H1 (cell line): ENCODE measurements around the gene ABLIM1. TPM values are rescaled to one million over a fixed set of nuclear protein-coding genes. Genes with fewer than 3 reads are reported as not detected.

Source experiments
- BRCA1 ChIP-seq: IDR thresholded peaks from 2 replicates; pipeline ENCODE4 v1.6.1; 2012; ENCODE audit warnings: low read depth, low read length, improper control_type of control experiment
- CTCF ChIP-seq, 3 experiments: IDR thresholded peaks; 1 replicate in 2 of 3; 2 replicates in 1 of 3; pipeline versions ENCODE4 v1.5.1 to v1.6.1; 2011; ENCODE audit warnings: low read length in 3 of 3, mild to moderate bottlenecking in 3 of 3, inconsistent platforms in 2 of 3, low read depth in 1 of 3, moderate library complexity in 1 of 3; ENCODE audit not compliant: insufficient read depth in 1 of 3; ENCODE audit errors: control extremely low read depth in 1 of 3
- E2F6 ChIP-seq: IDR thresholded peaks from 2 replicates; pipeline ENCODE4 v1.6.1; 2012; ENCODE audit warnings: inconsistent platforms
- FOSL1 ChIP-seq: IDR thresholded peaks from 2 replicates; pipeline ENCODE4 v1.6.1; 2011; ENCODE audit warnings: mild to moderate bottlenecking, low read depth, low read length, moderate library complexity; ENCODE audit not compliant: insufficient read depth
- SUZ12 ChIP-seq: fragments of 200-600 bp; sonication (generic); IDR thresholded peaks from 2 replicates; pipeline ENCODE4 v1.6.1; 2012; ENCODE audit warnings: mild to moderate bottlenecking, inconsistent platforms, low read length, moderate library complexity, mixed read lengths
- TAF7 ChIP-seq: optimal IDR thresholded peaks from 2 replicates; pipeline ENCODE3; 2011; ENCODE audit warnings: low read depth, mild to moderate bottlenecking, inconsistent platforms, low read length, moderate library complexity, borderline replicate concordance
- polyA plus RNA-seq, 7 experiments: library from polyadenylated mRNA; depleted of rRNA in 3 of 7; stranded (reverse) in 5 of 7; unstranded in 2 of 7; fragments of >200 nt in 5 of 7; fragments of 200-250 nt in 2 of 7; gene quantifications; 1 replicate in 5 of 7; 2 replicates in 1 of 7; 4 replicates in 1 of 7; pipeline versions ENCODE4 v1.2.1 to v1.2.3, GENCODE V29; 2011 to 2013; ENCODE audit warnings: missing spikeins in 2 of 7, mixed read lengths in 2 of 7
- total RNA-seq: library from RNA; stranded (reverse); fragmentation: NEBNext Ultra II Directional; extraction: Animal tissue kit (Norgen Biotek cat#: 25700); gene quantifications from 2 replicates; pipeline ENCODE4 v1.2.1, GENCODE V29; 2021
- TF ChIP-seq, protein P1 (sequence below): fragments of 300-600 bp; sonication (generic); IDR thresholded peaks from 2 replicates; pipeline ENCODE4 v1.7.1; 2012; ENCODE audit warnings: low read length, moderate library complexity, mild to moderate bottlenecking, inconsistent platforms; ENCODE audit not compliant: insufficient replicate concordance

ABLIM1 gene
- total and polyA plus RNA-seq, 2 of the 8 experiments (the other 6 are each of a cell fraction or from before 2014, with no cell fraction given): 51.2 to 51.7 TPM

DNA sequence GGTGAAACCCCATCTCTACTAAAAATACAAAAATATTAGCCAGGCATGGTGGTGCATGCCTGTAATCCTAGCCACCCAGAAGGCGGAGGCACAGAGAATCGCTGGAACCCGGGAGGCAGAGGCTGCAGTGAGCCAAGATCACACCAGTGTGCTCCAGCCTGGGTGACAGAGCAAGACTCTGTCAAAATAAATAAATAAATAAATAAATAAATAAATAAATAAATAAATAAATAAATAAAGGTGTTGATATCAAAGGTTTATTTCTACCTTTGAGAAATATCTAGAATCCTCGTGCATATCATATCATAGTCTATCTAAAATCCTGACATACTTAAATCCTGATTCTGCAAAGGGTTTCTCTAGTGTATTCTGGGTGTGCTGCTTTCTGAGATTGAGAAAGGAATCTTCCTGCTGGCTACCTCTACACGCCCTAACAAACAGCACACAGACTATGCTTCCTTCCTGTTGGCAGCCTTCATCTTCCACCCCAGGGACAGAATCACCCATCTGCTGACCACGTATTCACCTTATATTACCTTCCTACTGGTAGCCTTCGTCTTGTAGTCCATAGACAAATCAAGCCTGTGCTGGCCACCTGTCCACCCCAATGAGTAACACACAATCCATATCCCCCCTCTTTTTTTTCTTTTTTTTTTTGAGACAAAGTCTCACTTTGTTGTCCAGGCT, 8.7 kb downstream of the ABLIM1 start (continued):
- TF ChIP-seq, protein P1, sequence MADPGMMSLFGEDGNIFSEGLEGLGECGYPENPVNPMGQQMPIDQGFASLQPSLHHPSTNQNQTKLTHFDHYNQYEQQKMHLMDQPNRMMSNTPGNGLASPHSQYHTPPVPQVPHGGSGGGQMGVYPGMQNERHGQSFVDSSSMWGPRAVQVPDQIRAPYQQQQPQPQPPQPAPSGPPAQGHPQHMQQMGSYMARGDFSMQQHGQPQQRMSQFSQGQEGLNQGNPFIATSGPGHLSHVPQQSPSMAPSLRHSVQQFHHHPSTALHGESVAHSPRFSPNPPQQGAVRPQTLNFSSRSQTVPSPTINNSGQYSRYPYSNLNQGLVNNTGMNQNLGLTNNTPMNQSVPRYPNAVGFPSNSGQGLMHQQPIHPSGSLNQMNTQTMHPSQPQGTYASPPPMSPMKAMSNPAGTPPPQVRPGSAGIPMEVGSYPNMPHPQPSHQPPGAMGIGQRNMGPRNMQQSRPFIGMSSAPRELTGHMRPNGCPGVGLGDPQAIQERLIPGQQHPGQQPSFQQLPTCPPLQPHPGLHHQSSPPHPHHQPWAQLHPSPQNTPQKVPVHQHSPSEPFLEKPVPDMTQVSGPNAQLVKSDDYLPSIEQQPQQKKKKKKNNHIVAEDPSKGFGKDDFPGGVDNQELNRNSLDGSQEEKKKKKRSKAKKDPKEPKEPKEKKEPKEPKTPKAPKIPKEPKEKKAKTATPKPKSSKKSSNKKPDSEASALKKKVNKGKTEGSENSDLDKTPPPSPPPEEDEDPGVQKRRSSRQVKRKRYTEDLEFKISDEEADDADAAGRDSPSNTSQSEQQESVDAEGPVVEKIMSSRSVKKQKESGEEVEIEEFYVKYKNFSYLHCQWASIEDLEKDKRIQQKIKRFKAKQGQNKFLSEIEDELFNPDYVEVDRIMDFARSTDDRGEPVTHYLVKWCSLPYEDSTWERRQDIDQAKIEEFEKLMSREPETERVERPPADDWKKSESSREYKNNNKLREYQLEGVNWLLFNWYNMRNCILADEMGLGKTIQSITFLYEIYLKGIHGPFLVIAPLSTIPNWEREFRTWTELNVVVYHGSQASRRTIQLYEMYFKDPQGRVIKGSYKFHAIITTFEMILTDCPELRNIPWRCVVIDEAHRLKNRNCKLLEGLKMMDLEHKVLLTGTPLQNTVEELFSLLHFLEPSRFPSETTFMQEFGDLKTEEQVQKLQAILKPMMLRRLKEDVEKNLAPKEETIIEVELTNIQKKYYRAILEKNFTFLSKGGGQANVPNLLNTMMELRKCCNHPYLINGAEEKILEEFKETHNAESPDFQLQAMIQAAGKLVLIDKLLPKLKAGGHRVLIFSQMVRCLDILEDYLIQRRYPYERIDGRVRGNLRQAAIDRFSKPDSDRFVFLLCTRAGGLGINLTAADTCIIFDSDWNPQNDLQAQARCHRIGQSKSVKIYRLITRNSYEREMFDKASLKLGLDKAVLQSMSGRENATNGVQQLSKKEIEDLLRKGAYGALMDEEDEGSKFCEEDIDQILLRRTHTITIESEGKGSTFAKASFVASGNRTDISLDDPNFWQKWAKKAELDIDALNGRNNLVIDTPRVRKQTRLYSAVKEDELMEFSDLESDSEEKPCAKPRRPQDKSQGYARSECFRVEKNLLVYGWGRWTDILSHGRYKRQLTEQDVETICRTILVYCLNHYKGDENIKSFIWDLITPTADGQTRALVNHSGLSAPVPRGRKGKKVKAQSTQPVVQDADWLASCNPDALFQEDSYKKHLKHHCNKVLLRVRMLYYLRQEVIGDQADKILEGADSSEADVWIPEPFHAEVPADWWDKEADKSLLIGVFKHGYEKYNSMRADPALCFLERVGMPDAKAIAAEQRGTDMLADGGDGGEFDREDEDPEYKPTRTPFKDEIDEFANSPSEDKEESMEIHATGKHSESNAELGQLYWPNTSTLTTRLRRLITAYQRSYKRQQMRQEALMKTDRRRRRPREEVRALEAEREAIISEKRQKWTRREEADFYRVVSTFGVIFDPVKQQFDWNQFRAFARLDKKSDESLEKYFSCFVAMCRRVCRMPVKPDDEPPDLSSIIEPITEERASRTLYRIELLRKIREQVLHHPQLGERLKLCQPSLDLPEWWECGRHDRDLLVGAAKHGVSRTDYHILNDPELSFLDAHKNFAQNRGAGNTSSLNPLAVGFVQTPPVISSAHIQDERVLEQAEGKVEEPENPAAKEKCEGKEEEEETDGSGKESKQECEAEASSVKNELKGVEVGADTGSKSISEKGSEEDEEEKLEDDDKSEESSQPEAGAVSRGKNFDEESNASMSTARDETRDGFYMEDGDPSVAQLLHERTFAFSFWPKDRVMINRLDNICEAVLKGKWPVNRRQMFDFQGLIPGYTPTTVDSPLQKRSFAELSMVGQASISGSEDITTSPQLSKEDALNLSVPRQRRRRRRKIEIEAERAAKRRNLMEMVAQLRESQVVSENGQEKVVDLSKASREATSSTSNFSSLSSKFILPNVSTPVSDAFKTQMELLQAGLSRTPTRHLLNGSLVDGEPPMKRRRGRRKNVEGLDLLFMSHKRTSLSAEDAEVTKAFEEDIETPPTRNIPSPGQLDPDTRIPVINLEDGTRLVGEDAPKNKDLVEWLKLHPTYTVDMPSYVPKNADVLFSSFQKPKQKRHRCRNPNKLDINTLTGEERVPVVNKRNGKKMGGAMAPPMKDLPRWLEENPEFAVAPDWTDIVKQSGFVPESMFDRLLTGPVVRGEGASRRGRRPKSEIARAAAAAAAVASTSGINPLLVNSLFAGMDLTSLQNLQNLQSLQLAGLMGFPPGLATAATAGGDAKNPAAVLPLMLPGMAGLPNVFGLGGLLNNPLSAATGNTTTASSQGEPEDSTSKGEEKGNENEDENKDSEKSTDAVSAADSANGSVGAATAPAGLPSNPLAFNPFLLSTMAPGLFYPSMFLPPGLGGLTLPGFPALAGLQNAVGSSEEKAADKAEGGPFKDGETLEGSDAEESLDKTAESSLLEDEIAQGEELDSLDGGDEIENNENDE: no peak
- no peak for TF ChIP-seq BRCA1
- no peak for TF ChIP-seq TAF7
- no peak for TF ChIP-seq SUZ12
- no peak for TF ChIP-seq CTCF (IDR thresholded peaks at IDR 0.05; ENCODE audit: control extremely low read depth in 1 of 3, insufficient read depth in 1 of 3, low read depth in 1 of 3, low read length in 3 of 3)
- no peak for TF ChIP-seq FOSL1
- no peak for TF ChIP-seq E2F6
- TF ChIP-seq, all 59 proteins: peak for 0
